ENCODE data around the gene ARHGEF1. TPM values are rescaled to one million over a fixed set of nuclear protein-coding genes. Genes with fewer than 3 reads are reported as not detected.

Gene ARHGEF1
- polyA plus RNA-seq, 2 donors = 51.2 to 104 TPM

DNA sequence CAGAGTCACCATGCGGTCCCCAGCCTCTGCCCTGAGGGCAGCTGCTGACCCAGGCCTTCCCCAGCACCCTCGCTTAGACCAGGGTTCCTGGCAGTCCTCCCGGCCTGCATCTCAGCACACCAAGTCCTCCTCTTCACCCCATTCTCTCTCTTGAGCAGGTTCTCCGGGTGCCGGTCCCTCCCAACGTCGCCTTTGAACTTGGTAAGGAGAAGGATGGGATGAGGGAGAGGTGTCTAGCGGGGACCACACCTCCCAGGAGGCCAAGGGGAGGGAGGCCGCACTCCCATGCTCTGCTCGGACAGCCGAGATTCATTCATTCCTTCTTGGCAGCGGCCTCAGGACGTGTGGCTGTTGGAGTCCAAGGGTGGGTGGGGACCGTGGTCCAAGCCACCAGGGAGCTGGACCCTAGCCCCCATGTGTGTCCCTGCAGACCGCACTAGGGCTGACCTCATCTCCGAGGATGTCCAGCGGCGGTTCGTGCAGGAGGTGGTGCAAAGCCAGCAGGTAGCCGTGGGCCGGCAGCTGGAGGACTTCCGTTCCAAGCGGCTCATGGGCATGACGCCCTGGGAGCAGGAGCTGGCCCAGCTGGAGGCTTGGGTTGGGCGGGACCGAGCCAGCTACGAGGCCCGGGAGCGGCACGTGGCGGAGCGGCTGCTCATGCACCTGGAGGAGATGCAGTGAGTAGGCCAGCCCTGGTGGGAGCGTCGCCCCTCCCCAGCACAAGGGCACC, 9.4 kb downstream of the ARHGEF1 start:
- H3K27ac ChIP-seq (ENCODE audit: low read depth in 2 of 2, low read length in 1 of 2) = no peak overlapping the region
- H3K36me3 ChIP-seq (ENCODE audit: control insufficient read depth in 2 of 2, insufficient read depth in 2 of 2, low read length in 1 of 2) = peaks cover 19 to 50% of the 10 kb centered on the region in 2 donors
- H3K4me1 ChIP-seq (ENCODE audit: control insufficient read depth in 2 of 2, insufficient read depth in 2 of 2, low read length in 1 of 2) = no peaks in the 10 kb centered on the region
- H3K9me3 ChIP-seq (ENCODE audit: control insufficient read depth in 2 of 2, insufficient read depth in 1 of 2, low read depth in 1 of 2, low read length in 1 of 2) = no peaks in the 10 kb centered on the region
- H3K27me3 ChIP-seq (ENCODE audit: control insufficient read depth in 1 of 2, insufficient read depth in 2 of 2, low read length in 2 of 2) = no peaks in the 10 kb centered on the region
- no peak overlapping the region for H3K4me3 ChIP-seq (ENCODE audit: low read depth in 1 of 2, low read length in 2 of 2)
- whole genome bisulfite sequencing, 2 donors = 85 to 87% methylated on average over 34 of the region's 34 CpGs

DNA sequence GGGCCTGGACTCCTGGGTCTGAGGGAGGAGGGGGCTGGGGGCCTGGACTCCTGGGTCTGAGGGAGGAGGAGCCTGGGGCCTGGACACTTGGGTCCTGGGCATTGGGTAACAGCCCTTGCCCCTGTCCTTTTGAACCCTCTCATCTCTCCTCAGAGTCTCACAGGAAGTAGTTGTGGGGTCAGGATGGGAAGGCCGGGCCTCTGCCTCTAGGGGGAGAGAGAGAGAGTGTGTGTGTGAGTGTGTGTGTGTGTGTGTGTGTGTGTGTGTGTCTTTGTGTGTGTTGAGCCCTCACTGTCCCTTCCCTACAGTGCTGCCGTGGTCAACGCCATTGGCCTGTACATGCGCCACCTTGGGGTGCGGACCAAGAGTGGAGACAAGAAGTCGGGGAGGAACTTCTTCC, 10.9 kb downstream of the ARHGEF1 start:
- Histone ChIP-seq H3K27ac (ENCODE audit: low read depth in 2 of 2, low read length in 1 of 2) (no peak overlapping the region), H3K36me3 (ENCODE audit: control insufficient read depth in 2 of 2, insufficient read depth in 2 of 2, low read length in 1 of 2) (peaks cover 19 to 53% of the 10 kb centered on the region in 2 donors), H3K4me1 (ENCODE audit: control insufficient read depth in 2 of 2, insufficient read depth in 2 of 2, low read length in 1 of 2) (no peaks in the 10 kb centered on the region), H3K27me3 (ENCODE audit: control insufficient read depth in 1 of 2, insufficient read depth in 2 of 2, low read length in 2 of 2) (no peaks in the 10 kb centered on the region), H3K9me3 (ENCODE audit: control insufficient read depth in 2 of 2, insufficient read depth in 1 of 2, low read depth in 1 of 2, low read length in 1 of 2) (no peaks in the 10 kb centered on the region), H3K4me3 (ENCODE audit: low read depth in 1 of 2, low read length in 2 of 2) (no peak overlapping the region)
- 73 to 96% methylated on average over 5 to 6 of the region's 6 CpGs for WGBS, 2 donors

DNA sequence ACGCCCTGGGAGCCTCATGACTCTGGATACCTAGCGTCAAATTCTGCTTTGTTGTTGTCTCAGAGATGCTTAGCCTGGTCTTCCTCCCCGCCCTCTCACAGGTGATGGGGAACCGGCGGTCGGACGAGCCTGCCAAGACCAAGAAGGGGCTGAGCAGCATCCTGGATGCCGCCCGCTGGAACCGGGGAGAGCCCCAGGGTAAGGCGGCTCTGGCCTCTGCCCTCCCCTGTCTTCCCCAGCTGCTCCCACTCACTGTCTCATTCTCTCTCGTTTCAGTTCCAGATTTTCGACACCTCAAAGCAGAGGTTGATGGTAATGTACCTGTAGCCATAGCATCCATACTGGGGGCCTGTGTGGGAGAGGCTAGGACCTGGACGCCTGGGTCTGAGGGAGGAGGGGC, 11.4 kb downstream of the ARHGEF1 start:
- Histone ChIP-seq H3K9me3 (ENCODE audit: control insufficient read depth in 2 of 2, insufficient read depth in 1 of 2, low read depth in 1 of 2, low read length in 1 of 2) (no peaks in the 10 kb centered on the region), H3K4me3 (ENCODE audit: low read depth in 1 of 2, low read length in 2 of 2) (no peak overlapping the region), H3K27ac (ENCODE audit: low read depth in 2 of 2, low read length in 1 of 2) (no peak overlapping the region), H3K36me3 (ENCODE audit: control insufficient read depth in 2 of 2, insufficient read depth in 2 of 2, low read length in 1 of 2) (peaks cover 19 to 49% of the 10 kb centered on the region in 2 donors), H3K4me1 (ENCODE audit: control insufficient read depth in 2 of 2, insufficient read depth in 2 of 2, low read length in 1 of 2) (no peaks in the 10 kb centered on the region), H3K27me3 (ENCODE audit: control insufficient read depth in 1 of 2, insufficient read depth in 2 of 2, low read length in 2 of 2) (no peaks in the 10 kb centered on the region)
- 78 to 83% methylated on average over 14 of the region's 14 CpGs for WGBS, 2 donors

DNA sequence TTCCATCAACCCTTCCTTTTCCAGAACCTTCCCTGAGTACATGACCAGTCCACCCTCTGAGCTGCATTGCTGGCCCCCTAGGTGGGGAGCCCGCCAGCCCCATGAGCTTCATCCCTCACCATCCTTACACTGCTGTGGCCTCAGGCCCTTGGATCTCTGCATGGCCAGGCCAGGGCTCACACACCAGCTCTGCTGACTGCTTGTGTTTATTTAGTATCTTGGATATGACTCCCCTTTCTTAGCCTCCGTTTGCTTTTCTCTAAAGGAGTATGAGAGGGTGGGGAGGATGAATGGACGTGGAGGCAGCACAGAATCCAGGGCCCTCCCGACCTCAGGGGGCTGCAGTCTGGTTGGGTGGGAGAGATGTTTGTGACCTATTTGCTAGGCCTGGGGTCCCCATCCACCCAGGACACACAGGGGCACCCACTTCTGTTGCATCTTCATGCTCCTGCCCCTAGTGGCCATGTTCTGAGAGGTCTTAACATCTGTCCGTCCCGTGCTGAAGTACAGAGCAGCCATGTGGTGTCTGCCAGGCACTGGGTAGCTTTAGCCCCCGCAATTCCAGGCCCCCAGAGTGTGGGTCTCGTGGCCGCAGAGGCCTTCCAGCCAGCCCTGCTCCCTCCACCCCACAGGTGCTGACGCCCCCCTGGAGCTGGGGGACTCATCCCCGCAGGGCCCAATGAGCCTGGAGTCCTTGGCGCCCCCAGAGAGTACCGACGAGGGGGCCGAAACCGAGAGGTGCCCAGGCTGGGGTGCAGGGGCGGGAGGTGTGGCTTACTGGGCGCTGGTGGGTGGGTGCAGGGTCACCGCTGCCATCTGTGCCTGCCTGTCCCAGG, 13.0 kb downstream of the ARHGEF1 start:
- Histone ChIP-seq H3K36me3 (ENCODE audit: control insufficient read depth in 2 of 2, insufficient read depth in 2 of 2, low read length in 1 of 2) (peaks cover 23 to 49% of the 10 kb centered on the region in 2 donors), H3K27me3 (ENCODE audit: control insufficient read depth in 1 of 2, insufficient read depth in 2 of 2, low read length in 2 of 2) (no peaks in the 10 kb centered on the region), H3K4me3 (ENCODE audit: low read depth in 1 of 2, low read length in 2 of 2) (no peak overlapping the region), H3K9me3 (ENCODE audit: control insufficient read depth in 2 of 2, insufficient read depth in 1 of 2, low read depth in 1 of 2, low read length in 1 of 2) (no peaks in the 10 kb centered on the region), H3K27ac (ENCODE audit: low read depth in 2 of 2, low read length in 1 of 2) (no peak overlapping the region), H3K4me1 (ENCODE audit: control insufficient read depth in 2 of 2, insufficient read depth in 2 of 2, low read length in 1 of 2) (no peaks in the 10 kb centered on the region)
- 83 to 90% methylated on average over 19 of the region's 19 CpGs for WGBS, 2 donors

DNA sequence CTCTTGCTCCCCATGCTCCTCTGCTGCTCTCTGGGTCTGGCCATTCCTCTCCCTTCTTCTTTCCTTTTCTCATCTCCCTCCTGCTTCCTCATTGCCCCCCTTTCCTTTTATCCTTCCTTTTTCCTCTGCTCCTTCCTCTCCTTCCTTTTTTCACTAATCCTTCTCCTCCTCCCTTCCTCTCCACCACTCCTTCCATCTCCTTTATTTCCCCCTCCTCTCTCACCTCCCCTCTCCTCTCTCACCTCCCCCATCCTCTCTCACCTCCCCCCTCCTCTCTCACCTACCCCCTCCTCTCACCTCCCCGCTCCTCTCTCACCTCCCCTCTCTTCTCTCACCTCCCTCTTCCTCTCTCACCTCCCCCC, 13.6 kb downstream of the ARHGEF1 start:
- H3K36me3 ChIP-seq (ENCODE audit: control insufficient read depth in 2 of 2, insufficient read depth in 2 of 2, low read length in 1 of 2) = peaks cover 23 to 51% of the 10 kb centered on the region in 2 donors

DNA sequence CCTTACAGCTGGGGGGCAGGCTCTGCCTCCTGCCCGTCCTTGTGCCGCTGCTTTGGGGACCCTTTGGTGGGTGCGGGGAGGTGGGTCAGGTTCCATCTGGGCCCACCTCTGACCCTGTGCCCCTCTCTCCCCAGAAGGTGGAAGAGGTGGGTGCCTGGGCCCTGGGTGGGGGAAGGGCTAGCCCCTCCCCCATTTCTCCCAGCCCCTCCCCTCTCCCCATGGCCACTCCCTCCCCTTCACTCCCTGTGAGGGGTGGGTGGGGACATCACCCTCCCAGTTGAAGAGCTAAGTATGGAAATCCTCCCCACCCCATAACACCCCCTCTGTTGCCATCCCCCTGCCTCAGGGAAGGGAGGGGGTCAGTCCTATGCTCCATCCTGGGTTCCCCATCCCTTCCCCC, 14.2 kb downstream of the ARHGEF1 start:
- 90 to 94% methylated on average over 2 to 3 of the region's 3 CpGs for WGBS, 2 donors
- no peaks in the 10 kb centered on the region for H3K27me3 ChIP-seq (ENCODE audit: control insufficient read depth in 1 of 2, insufficient read depth in 2 of 2, low read length in 2 of 2)
- H3K27ac ChIP-seq (ENCODE audit: low read depth in 2 of 2, low read length in 1 of 2) = no peak overlapping the region
- no peaks in the 10 kb centered on the region for H3K9me3 ChIP-seq (ENCODE audit: control insufficient read depth in 2 of 2, insufficient read depth in 1 of 2, low read depth in 1 of 2, low read length in 1 of 2)
- H3K4me1 ChIP-seq (ENCODE audit: control insufficient read depth in 2 of 2, insufficient read depth in 2 of 2, low read length in 1 of 2) = no peaks in the 10 kb centered on the region
- no peak overlapping the region for H3K4me3 ChIP-seq (ENCODE audit: low read depth in 1 of 2, low read length in 2 of 2)
- peaks cover 24 to 52% of the 10 kb centered on the region in 2 donors for H3K36me3 ChIP-seq (ENCODE audit: control insufficient read depth in 2 of 2, insufficient read depth in 2 of 2, low read length in 1 of 2)

More for the DNA sequence above, 13.6 kb downstream of the ARHGEF1 start:
- H3K4me1 ChIP-seq (ENCODE audit: control insufficient read depth in 2 of 2, insufficient read depth in 2 of 2, low read length in 1 of 2) = no peaks in the 10 kb centered on the region
- no peaks in the 10 kb centered on the region for H3K27me3 ChIP-seq (ENCODE audit: control insufficient read depth in 1 of 2, insufficient read depth in 2 of 2, low read length in 2 of 2)
- no peak overlapping the region for H3K4me3 ChIP-seq (ENCODE audit: low read depth in 1 of 2, low read length in 2 of 2)
- WGBS, 2 donors = 80 to 100% methylated on average over 1 of the region's 1 CpG
- no peak overlapping the region for H3K27ac ChIP-seq (ENCODE audit: low read depth in 2 of 2, low read length in 1 of 2)
- no peaks in the 10 kb centered on the region for H3K9me3 ChIP-seq (ENCODE audit: control insufficient read depth in 2 of 2, insufficient read depth in 1 of 2, low read depth in 1 of 2, low read length in 1 of 2)

DNA sequence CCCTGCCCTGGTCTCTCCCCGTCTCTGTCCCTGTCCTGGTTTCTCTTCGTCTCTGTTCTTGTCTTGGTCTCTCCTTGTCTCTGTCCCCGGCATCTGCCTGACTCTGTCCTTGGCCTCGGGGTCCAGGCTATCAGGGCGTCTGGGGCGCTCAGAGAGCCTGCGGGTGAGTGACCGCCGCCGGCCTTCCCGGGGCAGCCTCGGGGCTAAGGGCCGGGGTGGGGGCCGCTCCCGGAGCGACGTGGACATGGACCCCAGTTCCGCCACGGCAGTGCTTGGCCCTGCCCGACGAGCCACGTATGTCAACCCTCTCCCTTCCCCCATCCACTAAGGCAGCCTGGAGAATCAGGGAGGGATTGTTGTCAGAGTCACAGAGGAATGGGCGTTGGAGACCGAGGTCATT, 14.8 kb downstream of the ARHGEF1 start:
- no peaks in the 10 kb centered on the region for H3K9me3 ChIP-seq (ENCODE audit: control insufficient read depth in 2 of 2, insufficient read depth in 1 of 2, low read depth in 1 of 2, low read length in 1 of 2)
- H3K27me3 ChIP-seq (ENCODE audit: control insufficient read depth in 1 of 2, insufficient read depth in 2 of 2, low read length in 2 of 2) = no peaks in the 10 kb centered on the region
- H3K4me3 ChIP-seq (ENCODE audit: low read depth in 1 of 2, low read length in 2 of 2) = no peak overlapping the region
- H3K27ac ChIP-seq (ENCODE audit: low read depth in 2 of 2, low read length in 1 of 2) = no peak overlapping the region
- 89 to 90% methylated on average over 24 of the region's 24 CpGs for WGBS, 2 donors
- H3K4me1 ChIP-seq (ENCODE audit: control insufficient read depth in 2 of 2, insufficient read depth in 2 of 2, low read length in 1 of 2) = no peaks in the 10 kb centered on the region
- H3K36me3 ChIP-seq (ENCODE audit: control insufficient read depth in 2 of 2, insufficient read depth in 2 of 2, low read length in 1 of 2) = peaks cover 21 to 53% of the 10 kb centered on the region in 2 donors

DNA sequence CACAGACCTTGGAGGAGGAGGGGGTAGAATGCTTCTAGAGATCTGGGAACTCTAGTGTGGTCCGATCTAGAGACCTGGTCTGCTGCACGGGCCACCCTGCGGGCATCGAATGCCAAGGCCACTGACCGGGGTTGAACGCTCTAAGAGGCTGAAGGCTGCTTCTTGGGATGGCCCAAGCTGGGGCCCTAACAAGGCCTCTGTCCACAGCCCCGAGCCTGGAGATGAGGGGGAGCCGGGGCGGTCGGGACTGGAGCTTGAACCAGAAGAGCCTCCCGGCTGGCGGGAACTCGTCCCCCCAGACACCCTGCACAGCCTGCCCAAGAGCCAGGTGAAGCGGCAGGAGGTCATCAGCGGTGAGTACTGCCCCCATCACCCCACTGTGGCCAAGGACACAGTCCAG, 15.3 kb downstream of the ARHGEF1 start:
- peaks cover 24 to 58% of the 10 kb centered on the region in 2 donors for H3K36me3 ChIP-seq (ENCODE audit: control insufficient read depth in 2 of 2, insufficient read depth in 2 of 2, low read length in 1 of 2)
- H3K4me3 ChIP-seq (ENCODE audit: low read depth in 1 of 2, low read length in 2 of 2) = no peak overlapping the region
- WGBS, 2 donors = 93 to 94% methylated on average over 15 of the region's 15 CpGs
- H3K27ac ChIP-seq (ENCODE audit: low read depth in 2 of 2, low read length in 1 of 2) = no peak overlapping the region
- no peaks in the 10 kb centered on the region for H3K27me3 ChIP-seq (ENCODE audit: control insufficient read depth in 1 of 2, insufficient read depth in 2 of 2, low read length in 2 of 2)
- no peaks in the 10 kb centered on the region for H3K9me3 ChIP-seq (ENCODE audit: control insufficient read depth in 2 of 2, insufficient read depth in 1 of 2, low read depth in 1 of 2, low read length in 1 of 2)
- no peaks in the 10 kb centered on the region for H3K4me1 ChIP-seq (ENCODE audit: control insufficient read depth in 2 of 2, insufficient read depth in 2 of 2, low read length in 1 of 2)

DNA sequence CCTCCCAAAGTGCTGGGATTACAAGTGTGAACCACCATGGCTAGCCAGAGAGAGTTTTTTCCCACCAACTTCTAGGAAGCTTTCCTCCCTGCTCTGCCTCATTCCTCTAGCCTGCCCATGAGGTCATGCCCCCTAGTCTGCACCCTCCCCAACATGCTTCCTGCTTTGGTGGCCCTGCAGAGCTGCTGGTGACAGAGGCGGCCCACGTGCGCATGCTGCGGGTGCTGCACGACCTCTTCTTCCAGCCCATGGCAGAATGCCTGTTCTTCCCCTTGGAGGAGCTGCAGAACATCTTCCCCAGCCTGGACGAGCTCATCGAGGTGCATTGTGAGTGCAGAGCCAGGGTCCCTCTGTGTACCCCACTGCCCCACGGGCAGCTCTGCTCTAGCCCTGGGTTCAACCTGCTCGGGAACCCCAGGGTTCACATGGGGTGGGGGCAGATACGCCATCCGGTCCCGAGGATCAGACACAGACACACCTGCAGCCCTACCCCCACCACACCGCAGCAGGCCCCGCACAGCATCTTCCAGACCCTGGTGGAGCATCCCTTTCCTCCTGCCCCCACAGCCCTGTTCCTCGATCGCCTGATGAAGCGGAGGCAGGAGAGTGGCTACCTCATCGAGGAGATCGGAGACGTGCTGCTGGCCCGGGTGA, 18.9 kb downstream of the ARHGEF1 start:
- Histone ChIP-seq H3K27me3 (ENCODE audit: control insufficient read depth in 1 of 2, insufficient read depth in 2 of 2, low read length in 2 of 2) (no peaks in the 10 kb centered on the region), H3K36me3 (ENCODE audit: control insufficient read depth in 2 of 2, insufficient read depth in 2 of 2, low read length in 1 of 2) (peaks cover 27 to 69% of the 10 kb centered on the region in 2 donors), H3K9me3 (ENCODE audit: control insufficient read depth in 2 of 2, insufficient read depth in 1 of 2, low read depth in 1 of 2, low read length in 1 of 2) (no peaks in the 10 kb centered on the region), H3K27ac (ENCODE audit: low read depth in 2 of 2, low read length in 1 of 2) (no peak overlapping the region), H3K4me1 (ENCODE audit: control insufficient read depth in 2 of 2, insufficient read depth in 2 of 2, low read length in 1 of 2) (peaks cover 0 to 5% of the 10 kb centered on the region in 2 donors), H3K4me3 (ENCODE audit: low read depth in 1 of 2, low read length in 2 of 2) (no peak overlapping the region)
- 92 to 93% methylated on average over 21 of the region's 21 CpGs for WGBS, 2 donors
